HepG2 (cell line): ENCODE measurements around the gene SURF1. TPM values are rescaled to one million over a fixed set of nuclear protein-coding genes. Genes with fewer than 3 reads are reported as not detected.
A peak's percentile ranks its signal among the peaks of the same experiment; 100 is the strongest.

Experiments used
- AKAP8 ChIP-seq: sonication (generic); formaldehyde crosslinking; IDR thresholded peaks from 2 replicates; pipeline ENCODE4 v1.5.1; 2020; ENCODE audit warnings: mild to moderate bottlenecking, missing genetic modification reagents
- ELF4 ChIP-seq: sonication (generic); formaldehyde crosslinking; IDR thresholded peaks from 2 replicates; pipeline ENCODE4 v1.5.0; 2020; ENCODE audit warnings: missing genetic modification reagents, mild to moderate bottlenecking, moderate library complexity, borderline replicate concordance
- ISX ChIP-seq: sonication (generic); formaldehyde crosslinking; conservative IDR thresholded peaks from 2 replicates; pipeline ENCODE4 v1.5.0; 2020; ENCODE audit warnings: missing genetic modification reagents
- MIER2 ChIP-seq: IDR thresholded peaks from 2 replicates; pipeline ENCODE4 v1.6.1; 2016; ENCODE audit warnings: missing biosample characterization, missing genetic modification reagents
- PHF20 ChIP-seq: sonication (generic); formaldehyde crosslinking; IDR thresholded peaks from 2 replicates; pipeline ENCODE4 v1.5.0; 2020; ENCODE audit warnings: mild to moderate bottlenecking, missing genetic modification reagents
- POLR2AphosphoS5 ChIP-seq: IDR thresholded peaks from 2 replicates; pipeline ENCODE4 v1.6.1; 2012; ENCODE audit warnings: low read depth, low read length
- PTBP1 ChIP-seq: fragments of 200-400 bp; formaldehyde crosslinking; IDR thresholded peaks from 2 replicates; pipeline ENCODE4 v1.6.1; 2018; ENCODE audit warnings: low read length, low read depth; ENCODE audit not compliant: poor library complexity, severe bottlenecking
- RAD21 ChIP-seq: fragments of 450-650 bp; formaldehyde crosslinking; IDR thresholded peaks from 2 replicates; pipeline ENCODE4 v1.5.0; 2020; ENCODE audit warnings: mild to moderate bottlenecking
- REXO4 ChIP-seq: sonication (generic); formaldehyde crosslinking; IDR thresholded peaks from 2 replicates; pipeline ENCODE4 v1.8.0; 2022; ENCODE audit warnings: missing genetic modification reagents, mild to moderate bottlenecking, borderline replicate concordance
- RFXAP ChIP-seq: sonication (generic); formaldehyde crosslinking; IDR thresholded peaks from 2 replicates; pipeline ENCODE4 v1.4.0; 2020; ENCODE audit warnings: missing genetic modification reagents, borderline replicate concordance
- SP5 ChIP-seq: IDR thresholded peaks from 2 replicates; pipeline ENCODE4 v1.6.1; 2016; ENCODE audit warnings: low read depth, borderline replicate concordance
- ZBTB38 ChIP-seq: sonication (generic); formaldehyde crosslinking; IDR thresholded peaks from 2 replicates; pipeline ENCODE4 v1.5.1; 2020; ENCODE audit warnings: mild to moderate bottlenecking, missing genetic modification reagents
- ZBTB4 ChIP-seq: sonication (generic); formaldehyde crosslinking; IDR thresholded peaks from 2 replicates; pipeline ENCODE4 v1.4.0; 2020; ENCODE audit warnings: missing genetic modification reagents, mild to moderate bottlenecking, borderline replicate concordance
- ZFP82 ChIP-seq: sonication (generic); formaldehyde crosslinking; IDR thresholded peaks from 2 replicates; pipeline ENCODE4 v1.5.1; 2020; ENCODE audit warnings: mild to moderate bottlenecking, missing genetic modification reagents, borderline replicate concordance
- ZIK1 ChIP-seq: sonication (generic); formaldehyde crosslinking; IDR thresholded peaks from 2 replicates; pipeline ENCODE4 v1.5.0; 2020; ENCODE audit warnings: mild to moderate bottlenecking, low read depth, missing genetic modification reagents, borderline replicate concordance
- ZSCAN25 ChIP-seq: sonication (generic); formaldehyde crosslinking; IDR thresholded peaks from 2 replicates; pipeline ENCODE4 v1.8.0; 2022; ENCODE audit warnings: mild to moderate bottlenecking, missing genetic modification reagents
- polyA plus RNA-seq, 8 experiments: library from polyadenylated mRNA; depleted of rRNA in 3 of 8; stranded (reverse) in 7 of 8; unstranded in 1 of 8; fragments of >200 nt; fragmentation: Illumina TruSeq in 4 of 8; extraction: Trizol in 4 of 8; gene quantifications; 2 replicates each; pipeline versions ENCODE4 v1.2.1 to v1.2.3, GENCODE V29; 2011 to 2016; ENCODE audit warnings: low read depth in 4 of 8, missing spikeins in 1 of 8, mixed read lengths in 1 of 8; ENCODE audit not compliant: insufficient read depth in 1 of 8
- total RNA-seq, 5 experiments: library from RNA; depleted of rRNA; stranded (reverse); fragments of >200 nt; fragmentation: Illumina TruSeq; extraction: Trizol; gene quantifications; 2 replicates each; pipeline ENCODE4 v1.2.3, GENCODE V29; 2016; ENCODE audit warnings: low read depth in 1 of 5
- TF ChIP-seq, protein P1 (sequence below): sonication (generic); formaldehyde crosslinking; IDR thresholded peaks from 2 replicates; pipeline ENCODE4 v1.5.0; 2020; ENCODE audit warnings: mild to moderate bottlenecking, missing genetic modification reagents, borderline replicate concordance
- TF ChIP-seq, protein P2 (sequence below): sonication (generic); formaldehyde crosslinking; IDR thresholded peaks from 2 replicates; pipeline ENCODE4 v1.5.0; 2020; ENCODE audit warnings: missing genetic modification reagents, mild to moderate bottlenecking, borderline replicate concordance

The SURF1 gene
- total and polyA plus RNA-seq, 2 of the 13 experiments (the other 11 are each of a cell fraction or from before 2014, with no cell fraction given) = 17.8 to 40.7 TPM

- TF ChIP-seq, protein P1, sequence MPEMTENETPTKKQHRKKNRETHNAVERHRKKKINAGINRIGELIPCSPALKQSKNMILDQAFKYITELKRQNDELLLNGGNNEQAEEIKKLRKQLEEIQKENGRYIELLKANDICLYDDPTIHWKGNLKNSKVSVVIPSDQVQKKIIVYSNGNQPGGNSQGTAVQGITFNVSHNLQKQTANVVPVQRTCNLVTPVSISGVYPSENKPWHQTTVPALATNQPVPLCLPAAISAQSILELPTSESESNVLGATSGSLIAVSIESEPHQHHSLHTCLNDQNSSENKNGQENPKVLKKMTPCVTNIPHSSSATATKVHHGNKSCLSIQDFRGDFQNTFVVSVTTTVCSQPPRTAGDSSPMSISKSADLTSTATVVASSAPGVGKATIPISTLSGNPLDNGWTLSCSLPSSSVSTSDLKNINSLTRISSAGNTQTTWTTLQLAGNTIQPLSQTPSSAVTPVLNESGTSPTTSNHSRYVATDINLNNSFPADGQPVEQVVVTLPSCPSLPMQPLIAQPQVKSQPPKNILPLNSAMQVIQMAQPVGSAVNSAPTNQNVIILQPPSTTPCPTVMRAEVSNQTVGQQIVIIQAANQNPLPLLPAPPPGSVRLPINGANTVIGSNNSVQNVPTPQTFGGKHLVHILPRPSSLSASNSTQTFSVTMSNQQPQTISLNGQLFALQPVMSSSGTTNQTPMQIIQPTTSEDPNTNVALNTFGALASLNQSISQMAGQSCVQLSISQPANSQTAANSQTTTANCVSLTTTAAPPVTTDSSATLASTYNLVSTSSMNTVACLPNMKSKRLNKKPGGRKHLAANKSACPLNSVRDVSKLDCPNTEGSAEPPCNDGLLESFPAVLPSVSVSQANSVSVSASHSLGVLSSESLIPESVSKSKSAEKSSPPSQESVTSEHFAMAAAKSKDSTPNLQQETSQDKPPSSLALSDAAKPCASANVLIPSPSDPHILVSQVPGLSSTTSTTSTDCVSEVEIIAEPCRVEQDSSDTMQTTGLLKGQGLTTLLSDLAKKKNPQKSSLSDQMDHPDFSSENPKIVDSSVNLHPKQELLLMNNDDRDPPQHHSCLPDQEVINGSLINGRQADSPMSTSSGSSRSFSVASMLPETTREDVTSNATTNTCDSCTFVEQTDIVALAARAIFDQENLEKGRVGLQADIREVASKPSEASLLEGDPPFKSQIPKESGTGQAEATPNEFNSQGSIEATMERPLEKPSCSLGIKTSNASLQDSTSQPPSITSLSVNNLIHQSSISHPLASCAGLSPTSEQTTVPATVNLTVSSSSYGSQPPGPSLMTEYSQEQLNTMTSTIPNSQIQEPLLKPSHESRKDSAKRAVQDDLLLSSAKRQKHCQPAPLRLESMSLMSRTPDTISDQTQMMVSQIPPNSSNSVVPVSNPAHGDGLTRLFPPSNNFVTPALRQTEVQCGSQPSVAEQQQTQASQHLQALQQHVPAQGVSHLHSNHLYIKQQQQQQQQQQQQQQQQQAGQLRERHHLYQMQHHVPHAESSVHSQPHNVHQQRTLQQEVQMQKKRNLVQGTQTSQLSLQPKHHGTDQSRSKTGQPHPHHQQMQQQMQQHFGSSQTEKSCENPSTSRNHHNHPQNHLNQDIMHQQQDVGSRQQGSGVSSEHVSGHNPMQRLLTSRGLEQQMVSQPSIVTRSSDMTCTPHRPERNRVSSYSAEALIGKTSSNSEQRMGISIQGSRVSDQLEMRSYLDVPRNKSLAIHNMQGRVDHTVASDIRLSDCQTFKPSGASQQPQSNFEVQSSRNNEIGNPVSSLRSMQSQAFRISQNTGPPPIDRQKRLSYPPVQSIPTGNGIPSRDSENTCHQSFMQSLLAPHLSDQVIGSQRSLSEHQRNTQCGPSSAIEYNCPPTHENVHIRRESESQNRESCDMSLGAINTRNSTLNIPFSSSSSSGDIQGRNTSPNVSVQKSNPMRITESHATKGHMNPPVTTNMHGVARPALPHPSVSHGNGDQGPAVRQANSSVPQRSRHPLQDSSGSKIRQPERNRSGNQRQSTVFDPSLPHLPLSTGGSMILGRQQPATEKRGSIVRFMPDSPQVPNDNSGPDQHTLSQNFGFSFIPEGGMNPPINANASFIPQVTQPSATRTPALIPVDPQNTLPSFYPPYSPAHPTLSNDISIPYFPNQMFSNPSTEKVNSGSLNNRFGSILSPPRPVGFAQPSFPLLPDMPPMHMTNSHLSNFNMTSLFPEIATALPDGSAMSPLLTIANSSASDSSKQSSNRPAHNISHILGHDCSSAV (CRISPR knock-in tag) = no peak
- TF ChIP-seq SP5 (CRISPR knock-in tag) (peak; percentile 66; the same call in 1 of the 2 replicates), REXO4 (no peak), MIER2 (no peak), PHF20 (peak; percentile 86), ISX (no peak), POLR2AphosphoS5 (peak; percentile 66), ZSCAN25 (peak; percentile 99), RFXAP (CRISPR knock-in tag) (no peak), AKAP8 (no peak), ZBTB4 (CRISPR knock-in tag) (no peak), ELF4 (no peak), ZIK1 (CRISPR knock-in tag) (no peak), PTBP1 (no peak), ZFP82 (CRISPR knock-in tag) (no peak), RAD21 (CRISPR knock-in tag) (no peak), ZBTB38 (CRISPR knock-in tag) (0 out of 2 replicates have a peak, but pooled peaks have one; percentile 39)
- TF ChIP-seq, protein P2, sequence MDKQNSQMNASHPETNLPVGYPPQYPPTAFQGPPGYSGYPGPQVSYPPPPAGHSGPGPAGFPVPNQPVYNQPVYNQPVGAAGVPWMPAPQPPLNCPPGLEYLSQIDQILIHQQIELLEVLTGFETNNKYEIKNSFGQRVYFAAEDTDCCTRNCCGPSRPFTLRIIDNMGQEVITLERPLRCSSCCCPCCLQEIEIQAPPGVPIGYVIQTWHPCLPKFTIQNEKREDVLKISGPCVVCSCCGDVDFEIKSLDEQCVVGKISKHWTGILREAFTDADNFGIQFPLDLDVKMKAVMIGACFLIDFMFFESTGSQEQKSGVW (CRISPR knock-in tag) = no peak
Measured at GRCh38 chr9:133356391-133357091, at the start of gene SURF1, which contains the start of gene SURF2 (continued).
